ENCODE data around the gene ADAMTS12.

DNA sequence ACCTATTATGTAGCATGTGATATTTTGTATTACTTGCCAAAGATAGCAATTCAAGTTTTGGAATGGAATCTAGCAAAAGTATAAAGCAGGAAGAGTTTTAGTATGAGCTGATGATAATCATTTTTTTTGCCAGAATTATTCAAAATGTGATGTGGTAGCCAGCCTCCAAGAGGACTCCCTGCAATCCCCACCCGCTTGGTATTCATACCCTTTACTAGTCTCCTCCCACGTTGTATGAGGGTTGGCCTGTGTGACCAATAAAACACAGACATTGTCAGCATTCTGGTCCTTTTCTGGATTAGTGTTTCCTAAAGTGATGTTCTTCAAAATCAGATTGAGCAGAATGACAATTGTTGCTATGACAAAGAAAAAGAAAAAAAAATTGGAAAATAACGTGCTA is 387.2 kb downstream of the ADAMTS12 start:
- TF ChIP-seq RARB (CRISPR knock-in tag; IDR thresholded peaks at IDR 0.05) (no peak), BACH2 (CRISPR knock-in tag; IDR thresholded peaks at IDR 0.05; ENCODE audit: borderline replicate concordance) (no peak), SNAI2 (CRISPR knock-in tag; IDR thresholded peaks at IDR 0.05) (no peak), PATZ1 (CRISPR knock-in tag; IDR thresholded peaks at IDR 0.05; ENCODE audit: borderline replicate concordance) (no peak), ISL1 (CRISPR knock-in tag; IDR thresholded peaks at IDR 0.05) (no peak), ZFP3 (CRISPR knock-in tag; IDR thresholded peaks at IDR 0.05) (no peak), CSDC2 (CRISPR knock-in tag; IDR thresholded peaks at IDR 0.05) (no peak), TCF4 (CRISPR knock-in tag; IDR thresholded peaks at IDR 0.05; ENCODE audit: borderline replicate concordance) (no peak), ARNTL (CRISPR knock-in tag; IDR thresholded peaks at IDR 0.05; ENCODE audit: borderline replicate concordance, low read depth) (no peak), ZNF70 (CRISPR knock-in tag; IDR thresholded peaks at IDR 0.05) (no peak), PPARA (CRISPR knock-in tag; IDR thresholded peaks at IDR 0.05; ENCODE audit: borderline replicate concordance) (no peak)
- TF ChIP-seq, protein P1, sequence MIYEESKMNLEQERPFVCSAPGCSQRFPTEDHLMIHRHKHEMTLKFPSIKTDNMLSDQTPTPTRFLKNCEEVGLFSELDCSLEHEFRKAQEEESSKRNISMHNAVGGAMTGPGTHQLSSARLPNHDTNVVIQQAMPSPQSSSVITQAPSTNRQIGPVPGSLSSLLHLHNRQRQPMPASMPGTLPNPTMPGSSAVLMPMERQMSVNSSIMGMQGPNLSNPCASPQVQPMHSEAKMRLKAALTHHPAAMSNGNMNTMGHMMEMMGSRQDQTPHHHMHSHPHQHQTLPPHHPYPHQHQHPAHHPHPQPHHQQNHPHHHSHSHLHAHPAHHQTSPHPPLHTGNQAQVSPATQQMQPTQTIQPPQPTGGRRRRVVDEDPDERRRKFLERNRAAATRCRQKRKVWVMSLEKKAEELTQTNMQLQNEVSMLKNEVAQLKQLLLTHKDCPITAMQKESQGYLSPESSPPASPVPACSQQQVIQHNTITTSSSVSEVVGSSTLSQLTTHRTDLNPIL (CRISPR knock-in tag; IDR thresholded peaks at IDR 0.05; ENCODE audit: low read depth) = no peak

All from SK-N-SH treated with all-trans-retinoic acid at 6 μM for 48 hours (cell line).